ENCODE measurements around the gene MGAT5B. TPM values are rescaled to one million over a fixed set of nuclear protein-coding genes. Genes with fewer than 3 reads are reported as not detected.

The MGAT5B gene
- total RNA-seq, 1 donor from 2014 or later = 6.3 TPM

DNA sequence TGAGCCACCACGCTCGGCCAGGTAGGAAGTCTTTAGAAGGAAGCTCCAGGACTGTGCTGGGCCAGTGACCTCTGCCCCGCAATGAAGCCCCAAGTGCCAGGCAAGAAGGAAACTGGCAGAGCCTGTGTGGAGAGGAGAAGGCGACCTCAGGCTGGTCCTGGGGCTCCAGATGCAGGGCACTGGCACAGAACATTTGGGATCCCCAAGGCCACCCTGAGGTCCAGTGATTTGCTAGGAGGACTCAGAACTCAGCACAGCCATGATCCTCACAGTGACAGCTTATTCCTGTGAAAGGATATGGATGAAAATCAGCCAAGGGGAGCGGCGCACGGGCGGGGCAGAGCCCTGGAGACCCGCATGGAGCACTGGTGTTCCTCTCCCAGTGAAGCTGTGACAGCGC lies 24.1 kb downstream of the MGAT5B start:
- Histone ChIP-seq H3K36me3 (ENCODE audit: insufficient read depth, low read length) (no peaks in the 10 kb centered on the region), H3K4me3 (ENCODE audit: insufficient read depth, low read depth, low read length) (no peak overlapping the region), H3K4me2 (ENCODE audit: low read length) (no peak overlapping the region), H3K79me2 (ENCODE audit: insufficient read depth, low read length) (no peaks in the 10 kb centered on the region), H3K4me1 (ENCODE audit: insufficient read depth, low read length) (no peaks in the 10 kb centered on the region), H4K20me1 (ENCODE audit: insufficient read depth, low read length) (no peaks in the 10 kb centered on the region), H3K27me3 (ENCODE audit: insufficient read depth, low read length) (no peaks in the 10 kb centered on the region), H3K9ac (ENCODE audit: low read length) (no peak overlapping the region), H3K9me3 (ENCODE audit: insufficient read depth, low read depth, low read length) (peaks cover 3% of the 10 kb centered on the region), H2AFZ (ENCODE audit: low read depth, low read length) (no peak overlapping the region), H3K27ac (ENCODE audit: low read depth, low read length) (no peak overlapping the region)
- DNase-seq (ENCODE audit: low read depth) (no peak), FAIRE-seq (no peak)
- no peak for TF ChIP-seq EZH2 (IDR thresholded peaks at IDR 0.05; ENCODE audit: insufficient read depth, low read length)
- TF ChIP-seq, protein P1, sequence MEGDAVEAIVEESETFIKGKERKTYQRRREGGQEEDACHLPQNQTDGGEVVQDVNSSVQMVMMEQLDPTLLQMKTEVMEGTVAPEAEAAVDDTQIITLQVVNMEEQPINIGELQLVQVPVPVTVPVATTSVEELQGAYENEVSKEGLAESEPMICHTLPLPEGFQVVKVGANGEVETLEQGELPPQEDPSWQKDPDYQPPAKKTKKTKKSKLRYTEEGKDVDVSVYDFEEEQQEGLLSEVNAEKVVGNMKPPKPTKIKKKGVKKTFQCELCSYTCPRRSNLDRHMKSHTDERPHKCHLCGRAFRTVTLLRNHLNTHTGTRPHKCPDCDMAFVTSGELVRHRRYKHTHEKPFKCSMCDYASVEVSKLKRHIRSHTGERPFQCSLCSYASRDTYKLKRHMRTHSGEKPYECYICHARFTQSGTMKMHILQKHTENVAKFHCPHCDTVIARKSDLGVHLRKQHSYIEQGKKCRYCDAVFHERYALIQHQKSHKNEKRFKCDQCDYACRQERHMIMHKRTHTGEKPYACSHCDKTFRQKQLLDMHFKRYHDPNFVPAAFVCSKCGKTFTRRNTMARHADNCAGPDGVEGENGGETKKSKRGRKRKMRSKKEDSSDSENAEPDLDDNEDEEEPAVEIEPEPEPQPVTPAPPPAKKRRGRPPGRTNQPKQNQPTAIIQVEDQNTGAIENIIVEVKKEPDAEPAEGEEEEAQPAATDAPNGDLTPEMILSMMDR (IDR thresholded peaks at IDR 0.05; ENCODE audit: insufficient read depth, low read depth, low read length) = no peak
- Mint-ChIP-seq H3K4me3 (ENCODE audit: unreplicated experiment) (no peak overlapping the region), H3K36me3 (ENCODE audit: low read depth, unreplicated experiment) (peaks cover 6% of the 10 kb centered on the region), H3K4me1 (ENCODE audit: low read depth, unreplicated experiment) (no peaks in the 10 kb centered on the region), H3K27me3 (ENCODE audit: low read depth, unreplicated experiment) (peaks cover 8% of the 10 kb centered on the region), H3K9me3 (ENCODE audit: unreplicated experiment) (peaks cover 5% of the 10 kb centered on the region), H3K27ac (ENCODE audit: unreplicated experiment) (no peak overlapping the region)

DNA sequence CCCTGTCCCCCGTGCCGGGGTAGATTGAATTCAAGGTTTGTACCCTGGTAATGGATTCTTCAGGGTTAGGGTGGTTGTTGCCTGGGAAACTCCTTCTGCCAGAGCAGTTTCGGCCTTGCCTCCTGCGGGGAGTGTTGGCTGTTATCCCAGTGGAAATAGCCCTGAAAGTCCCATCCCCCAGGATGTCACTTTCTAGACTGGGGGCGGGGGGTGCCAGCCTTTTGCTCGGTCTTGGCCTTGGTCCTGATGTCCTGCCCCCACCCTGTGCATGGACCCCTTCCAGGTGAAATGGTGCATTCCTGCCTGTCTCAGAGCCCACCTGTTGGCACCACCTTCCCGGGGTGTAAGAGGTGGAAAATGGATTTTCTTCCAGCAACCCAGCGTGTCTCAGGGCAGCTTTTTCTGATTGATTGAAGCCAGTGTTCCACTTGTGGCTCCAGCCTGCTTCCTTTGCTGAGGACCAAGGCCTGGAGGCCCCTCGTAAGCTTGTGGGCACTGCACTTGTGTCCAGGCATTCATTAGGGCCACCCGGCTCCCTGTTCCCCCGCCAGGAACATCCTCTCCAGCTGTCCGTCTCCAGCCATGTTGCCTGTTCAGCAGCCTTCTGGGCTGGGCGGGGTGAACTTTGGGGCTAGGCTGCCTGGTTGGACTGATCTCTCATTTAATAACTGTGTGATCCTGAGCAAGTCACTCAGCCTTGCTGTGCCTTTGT lies 25.6 kb downstream of the MGAT5B start:
- no peak for FAIRE-seq
- no peak overlapping the region for H3K27ac Mint-ChIP-seq (ENCODE audit: unreplicated experiment)

More for the DNA sequence above, 25.6 kb downstream of the MGAT5B start:
- Histone ChIP-seq H3K4me2 (ENCODE audit: low read length) (no peak overlapping the region), H3K9me3 (ENCODE audit: insufficient read depth, low read depth, low read length) (peaks cover 3% of the 10 kb centered on the region), H3K79me2 (ENCODE audit: insufficient read depth, low read length) (no peaks in the 10 kb centered on the region), H3K4me1 (ENCODE audit: insufficient read depth, low read length) (no peaks in the 10 kb centered on the region), H3K4me3 (ENCODE audit: insufficient read depth, low read depth, low read length) (no peak overlapping the region), H3K27me3 (ENCODE audit: insufficient read depth, low read length) (no peaks in the 10 kb centered on the region), H3K27ac (ENCODE audit: low read depth, low read length) (no peak overlapping the region), H2AFZ (ENCODE audit: low read depth, low read length) (no peak overlapping the region), H3K9ac (ENCODE audit: low read length) (no peak overlapping the region), H4K20me1 (ENCODE audit: insufficient read depth, low read length) (no peaks in the 10 kb centered on the region), H3K36me3 (ENCODE audit: insufficient read depth, low read length) (no peaks in the 10 kb centered on the region)
- Mint-ChIP-seq H3K27me3 (ENCODE audit: low read depth, unreplicated experiment) (peaks cover 4% of the 10 kb centered on the region), H3K36me3 (ENCODE audit: low read depth, unreplicated experiment) (peaks cover 6% of the 10 kb centered on the region), H3K4me1 (ENCODE audit: low read depth, unreplicated experiment) (no peaks in the 10 kb centered on the region), H3K9me3 (ENCODE audit: unreplicated experiment) (peaks cover 7% of the 10 kb centered on the region), H3K4me3 (ENCODE audit: unreplicated experiment) (no peak overlapping the region)
- TF ChIP-seq, protein P1 (IDR thresholded peaks at IDR 0.05; ENCODE audit: insufficient read depth, low read depth, low read length) = no peak
- no peak for TF ChIP-seq EZH2 (IDR thresholded peaks at IDR 0.05; ENCODE audit: insufficient read depth, low read length)
- no peak for DNase-seq (ENCODE audit: low read depth)

All from astrocyte (in vitro differentiated cells and primary cell).